SW480 (cell line): ENCODE results near the gene SPDYE17.
"Not testable (repeated sequence)": the region's sequence is repeated elsewhere in the genome, so short reads cannot be mapped to it uniquely, and the experiment has no call there.

Source experiments
- DNase-seq: peaks from one replicate; pipeline ENCODE4 v3.0.0-alpha.2; 2016; ENCODE audit warnings: low spot score

The SPDYE17 gene

GRCh38 chr7:77032261-77032660, at the start of gene SPDYE17:
SPDYE17 (minus strand) TSS chr7:77032361; CDS start chr7:77030570, 1,791 bp downstream.
- not testable (repeated sequence) for DNase-seq

- not testable (repeated sequence) for DNase-seq
These were observed 48.1 kb upstream of the SPDYE17 start for GRCh38 chr7:77080236-77080635.

- DNase-seq, result not testable (repeated sequence)
These were observed 47.5 kb upstream of the SPDYE17 start for GRCh38 chr7:77079624-77080023.

- not testable (repeated sequence) for DNase-seq
These were observed 47.0 kb upstream of the SPDYE17 start for GRCh38 chr7:77079112-77079511.

- not testable (repeated sequence) for DNase-seq
These were observed 44.9 kb upstream of the SPDYE17 start for GRCh38 chr7:77077060-77077459.

GRCh38 chr7:77074786-77075396, 42.7 kb upstream of the SPDYE17 start:
- not testable (repeated sequence) for DNase-seq

- not testable (repeated sequence) for DNase-seq
These were observed 38.9 kb upstream of the SPDYE17 start for GRCh38 chr7:77071108-77071507.

GRCh38 chr7:77065869-77066268, 33.7 kb upstream of the SPDYE17 start:
- not testable (repeated sequence) for DNase-seq

GRCh38 chr7:77063732-77064131, 31.6 kb upstream of the SPDYE17 start:
- DNase-seq, result not testable (repeated sequence)

GRCh38 chr7:77062557-77062956, 30.4 kb upstream of the SPDYE17 start, which contains the start of gene SPDYE18:
SPDYE18 (minus strand) TSS chr7:77062558; CDS start chr7:77060512, 2,046 bp downstream.
- not testable (repeated sequence) for DNase-seq

GRCh38 chr7:77026349-77026748, 5.8 kb downstream of the SPDYE17 start:
- DNase-seq, result not testable (repeated sequence)

GRCh38 chr7:77010074-77010680, 22.0 kb downstream of the SPDYE17 start:
- peak; percentile 95 for DNase-seq

GRCh38 chr7:77008000-77008399, 24.2 kb downstream of the SPDYE17 start:
- not testable (repeated sequence) for DNase-seq

GRCh38 chr7:77006127-77007110, 25.7 kb downstream of the SPDYE17 start:
- not testable (repeated sequence) for DNase-seq

GRCh38 chr7:77005461-77006057, 26.6 kb downstream of the SPDYE17 start:
- not testable (repeated sequence) for DNase-seq

GRCh38 chr7:77004151-77004550, 28.0 kb downstream of the SPDYE17 start:
- not testable (repeated sequence) for DNase-seq

GRCh38 chr7:77003241-77003640, 28.9 kb downstream of the SPDYE17 start:
- DNase-seq, result not testable (repeated sequence)

GRCh38 chr7:77002678-77003233, 29.4 kb downstream of the SPDYE17 start:
- not testable (repeated sequence) for DNase-seq

- peak; percentile 81 for DNase-seq
These were observed 30.1 kb downstream of the SPDYE17 start for GRCh38 chr7:77002104-77002503.

- not testable (repeated sequence) for DNase-seq
These were observed 32.6 kb downstream of the SPDYE17 start for GRCh38 chr7:76999474-77000107.
